Measurements from ENCODE around the gene GBX1. TPM values are rescaled to one million over a fixed set of nuclear protein-coding genes. Genes with fewer than 3 reads are reported as not detected.

Gene GBX1
- total RNA-seq, 1 experiment from 2014 or later: not detected

- DNase-seq (ENCODE audit: low read depth): no peak
- in situ Hi-C loops (cut with HindIII; ENCODE audit: low pct_unique_long_range_greater_than_20kb, low sequenced_read_pairs): no loop called here
These were observed 34.1 kb downstream of the GBX1 start for GRCh38 chr7:151133266-151133985.

- DNase-seq (ENCODE audit: low read depth): no peak
- in situ Hi-C loops (cut with HindIII; ENCODE audit: low pct_unique_long_range_greater_than_20kb, low sequenced_read_pairs): no loop called here
These were observed 34.9 kb downstream of the GBX1 start for GRCh38 chr7:151132461-151133205.

GRCh38 chr7:151131592-151132293 lies 35.8 kb downstream of the GBX1 start:
- in situ Hi-C loops (cut with HindIII; ENCODE audit: low pct_unique_long_range_greater_than_20kb, low sequenced_read_pairs): no loop called here
- no peak for DNase-seq (ENCODE audit: low read depth)

GRCh38 chr7:151131224-151131591 lies 36.3 kb downstream of the GBX1 start:
- in situ Hi-C loops (cut with HindIII; ENCODE audit: low pct_unique_long_range_greater_than_20kb, low sequenced_read_pairs): no loop called here
- no peak for DNase-seq (ENCODE audit: low read depth)

- no peak for DNase-seq (ENCODE audit: low read depth)
- in situ Hi-C loops (cut with HindIII; ENCODE audit: low pct_unique_long_range_greater_than_20kb, low sequenced_read_pairs): no loop called here
These were observed 36.7 kb downstream of the GBX1 start for GRCh38 chr7:151130741-151131157.

GRCh38 chr7:151129960-151130591 lies 37.4 kb downstream of the GBX1 start:
- in situ Hi-C loops (cut with HindIII; ENCODE audit: low pct_unique_long_range_greater_than_20kb, low sequenced_read_pairs): no loop called here
- DNase-seq (ENCODE audit: low read depth): no peak

- in situ Hi-C loops (cut with HindIII; ENCODE audit: low pct_unique_long_range_greater_than_20kb, low sequenced_read_pairs): no loop called here
These were observed 38.2 kb downstream of the GBX1 start for GRCh38 chr7:151129117-151129959.

GRCh38 chr7:151128716-151129115 lies 38.8 kb downstream of the GBX1 start:
- in situ Hi-C loops (cut with HindIII; ENCODE audit: low pct_unique_long_range_greater_than_20kb, low sequenced_read_pairs): no loop called here
- DNase-seq (ENCODE audit: low read depth): no peak

More at GRCh38 chr7:151129117-151129959, 38.2 kb downstream of the GBX1 start:
- DNase-seq (ENCODE audit: low read depth): no peak

GRCh38 chr7:151128144-151128543 lies 39.4 kb downstream of the GBX1 start:
- no peak for DNase-seq (ENCODE audit: low read depth)
- in situ Hi-C loops (cut with HindIII; ENCODE audit: low pct_unique_long_range_greater_than_20kb, low sequenced_read_pairs): no loop called here

GRCh38 chr7:151126491-151127137 lies 40.9 kb downstream of the GBX1 start:
- no peak for DNase-seq (ENCODE audit: low read depth)
- in situ Hi-C loops (cut with HindIII; ENCODE audit: low pct_unique_long_range_greater_than_20kb, low sequenced_read_pairs): no loop called here

- in situ Hi-C loops (cut with HindIII; ENCODE audit: low pct_unique_long_range_greater_than_20kb, low sequenced_read_pairs): no loop called here
- no peak for DNase-seq (ENCODE audit: low read depth)
These were observed 41.5 kb downstream of the GBX1 start for GRCh38 chr7:151125846-151126481.

- no peak for DNase-seq (ENCODE audit: low read depth)
- in situ Hi-C loops (cut with HindIII; ENCODE audit: low pct_unique_long_range_greater_than_20kb, low sequenced_read_pairs): no loop called here
These were observed 42.0 kb downstream of the GBX1 start for GRCh38 chr7:151125470-151125845.

GRCh38 chr7:151124899-151125399 lies 42.5 kb downstream of the GBX1 start:
- DNase-seq (ENCODE audit: low read depth): no peak
- in situ Hi-C loops (cut with HindIII; ENCODE audit: low pct_unique_long_range_greater_than_20kb, low sequenced_read_pairs): no loop called here

- in situ Hi-C loops (cut with HindIII; ENCODE audit: low pct_unique_long_range_greater_than_20kb, low sequenced_read_pairs): no loop called here
- no peak for DNase-seq (ENCODE audit: low read depth)
These were observed 43.0 kb downstream of the GBX1 start for GRCh38 chr7:151124481-151124880.

- DNase-seq (ENCODE audit: low read depth): peak; percentile 69
- in situ Hi-C loops (cut with HindIII; ENCODE audit: low pct_unique_long_range_greater_than_20kb, low sequenced_read_pairs): no loop called here
These were observed 43.6 kb downstream of the GBX1 start for GRCh38 chr7:151123822-151124464.

- DNase-seq (ENCODE audit: low read depth): no peak
- in situ Hi-C loops (cut with HindIII; ENCODE audit: low pct_unique_long_range_greater_than_20kb, low sequenced_read_pairs): no loop called here
These were observed 44.2 kb downstream of the GBX1 start for GRCh38 chr7:151123158-151123821.

Measured in Caki2 (cell line).